GM19099 (cell line): ENCODE data around the gene RAB40C.

Source experiments
- POLR2A ChIP-seq: IDR thresholded peaks from 3 replicates; pipeline ENCODE4 v1.6.1; 2011; ENCODE audit warnings: low read depth; ENCODE audit not compliant: insufficient read length; ENCODE audit errors: extremely low read depth

RAB40C gene

DNA sequence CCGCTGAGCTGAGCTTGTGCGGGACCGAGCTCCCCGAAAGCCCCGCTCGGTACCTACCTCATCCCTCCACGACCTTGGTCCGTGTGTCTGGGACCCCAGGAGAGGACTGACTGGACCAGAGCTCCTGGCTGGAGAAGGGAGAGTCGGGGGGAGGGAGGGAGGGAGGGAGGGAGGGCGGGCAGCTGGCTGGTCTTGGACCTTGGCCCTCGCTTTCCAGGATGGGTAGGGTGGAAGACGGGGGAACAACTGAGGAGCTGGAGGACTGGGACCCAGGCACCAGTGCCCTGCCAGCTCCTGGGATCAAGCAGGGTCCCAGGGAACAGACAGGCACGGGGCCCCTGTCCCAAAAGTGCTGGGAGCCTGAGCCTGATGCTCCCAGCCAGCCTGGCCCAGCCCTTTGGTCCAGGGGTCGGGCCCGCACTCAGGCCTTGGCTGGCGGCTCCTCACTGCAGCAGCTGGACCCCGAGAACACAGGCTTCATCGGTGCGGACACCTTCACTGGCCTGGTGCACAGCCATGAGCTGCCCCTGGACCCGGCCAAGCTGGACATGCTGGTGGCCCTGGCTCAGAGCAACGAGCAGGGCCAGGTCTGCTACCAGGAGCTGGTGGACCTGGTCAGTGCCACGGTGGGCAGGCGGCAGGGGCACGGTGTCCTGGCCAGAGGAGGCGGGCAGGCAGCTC is 86.2 kb downstream of the RAB40C start:
- TF ChIP-seq POLR2A = no peak

GRCh38 chr16:676565-676902 is 86.7 kb downstream of the RAB40C start:
- no peak for TF ChIP-seq POLR2A

- TF ChIP-seq POLR2A = no peak
These were observed 87.0 kb downstream of the RAB40C start for GRCh38 chr16:676913-677312.

- TF ChIP-seq POLR2A = no peak
These were observed 87.7 kb downstream of the RAB40C start for GRCh38 chr16:677316-678190.

DNA sequence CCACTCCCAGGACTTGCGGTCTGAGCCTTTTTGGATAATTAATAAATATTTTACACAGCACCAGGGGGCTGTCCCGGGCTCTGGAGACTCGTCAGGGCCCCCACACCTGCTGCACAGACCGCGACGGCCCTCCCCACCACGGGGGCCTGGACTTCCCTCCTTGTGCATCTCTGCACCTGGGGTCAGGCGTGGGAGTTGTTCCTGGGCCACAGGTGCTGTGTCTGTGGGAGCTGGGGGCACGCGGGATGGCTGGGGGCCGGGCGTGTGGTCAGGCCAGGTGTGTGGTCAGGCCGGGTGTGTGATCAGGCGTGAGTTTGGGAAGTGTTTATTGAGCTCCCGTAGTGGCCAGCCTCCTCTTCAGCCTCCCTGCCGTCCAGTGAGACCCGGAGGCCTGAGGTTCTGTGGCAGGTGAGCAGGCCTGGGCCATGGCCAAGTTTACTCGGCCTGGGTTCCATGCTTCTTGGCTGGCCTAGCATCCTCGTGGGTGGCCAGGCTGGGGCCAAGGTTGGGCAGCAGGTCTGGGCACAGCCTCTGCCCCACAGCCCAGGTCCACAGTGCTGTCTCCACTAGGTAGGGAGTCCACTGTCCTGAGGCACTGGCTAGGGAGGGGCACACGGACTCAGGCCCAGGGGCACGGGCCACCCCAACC is 88.5 kb downstream of the RAB40C start:
- TF ChIP-seq POLR2A = no peak
